Astrocyte of the cerebellum (primary cell): ENCODE data around the gene CYP27B1.

Experiments used
- DNase-seq: peaks from one replicate; pipeline ENCODE4 v3.0.0-alpha.2; 2011; ENCODE audit warnings: low read depth
- H3K4me3 ChIP-seq: 2 replicates; pipeline ENCODE4 v1.5.1; 2011; ENCODE audit warnings: mild to moderate bottlenecking, low read depth, low read length, moderate library complexity
- CTCF ChIP-seq: IDR thresholded peaks from 2 replicates; pipeline ENCODE4 v1.5.1; 2012; ENCODE audit warnings: low read length, low read depth, moderate library complexity, mild to moderate bottlenecking; ENCODE audit errors: missing control alignments
- in situ Hi-C: cut with HindIII; loops from 2 replicates; pipeline ENCODE4 v1.10.0; 2017; ENCODE audit warnings: low sequenced_read_pairs

CYP27B1 gene

GRCh38 chr12:57764662-57765002 lies 2.2 kb downstream of the CYP27B1 start:
- in situ Hi-C loops: no loop called here
- peak overlapping the region; percentile 21 for H3K4me3 ChIP-seq
- no peak for TF ChIP-seq CTCF
- no peak for DNase-seq

- DNase-seq: no peak
- in situ Hi-C loops: no loop called here
- TF ChIP-seq CTCF: no peak
- H3K4me3 ChIP-seq: no peak overlapping the region
Observed at GRCh38 chr12:57763881-57764661, 2.8 kb downstream of the CYP27B1 start.

GRCh38 chr12:57762463-57762862 lies 4.4 kb downstream of the CYP27B1 start:
- no peak for TF ChIP-seq CTCF
- in situ Hi-C loops: no loop called here
- no peak for DNase-seq
- no peak overlapping the region for H3K4me3 ChIP-seq

GRCh38 chr12:57761391-57761998 lies 5.4 kb downstream of the CYP27B1 start:
- DNase-seq: no peak
- in situ Hi-C loops: no loop called here
- no peak for TF ChIP-seq CTCF

GRCh38 chr12:57760347-57760982 lies 6.4 kb downstream of the CYP27B1 start:
- DNase-seq: no peak
- TF ChIP-seq CTCF: no peak
- in situ Hi-C loops: no loop called here
- H3K4me3 ChIP-seq: no peak overlapping the region

More at GRCh38 chr12:57761391-57761998, 5.4 kb downstream of the CYP27B1 start:
- H3K4me3 ChIP-seq: no peak overlapping the region

- in situ Hi-C loops: loop anchor here (5.0 kb wide), 1 partner anchor 58 kb away; the partner anchor contains the start of gene AVIL
- TF ChIP-seq CTCF: peak; percentile 51
- no peak overlapping the region for H3K4me3 ChIP-seq
- DNase-seq: no peak
Observed at GRCh38 chr12:57759360-57759980, 7.4 kb downstream of the CYP27B1 start.
